ENCODE results near the gene GTPBP1.

The GTPBP1 gene

DNA sequence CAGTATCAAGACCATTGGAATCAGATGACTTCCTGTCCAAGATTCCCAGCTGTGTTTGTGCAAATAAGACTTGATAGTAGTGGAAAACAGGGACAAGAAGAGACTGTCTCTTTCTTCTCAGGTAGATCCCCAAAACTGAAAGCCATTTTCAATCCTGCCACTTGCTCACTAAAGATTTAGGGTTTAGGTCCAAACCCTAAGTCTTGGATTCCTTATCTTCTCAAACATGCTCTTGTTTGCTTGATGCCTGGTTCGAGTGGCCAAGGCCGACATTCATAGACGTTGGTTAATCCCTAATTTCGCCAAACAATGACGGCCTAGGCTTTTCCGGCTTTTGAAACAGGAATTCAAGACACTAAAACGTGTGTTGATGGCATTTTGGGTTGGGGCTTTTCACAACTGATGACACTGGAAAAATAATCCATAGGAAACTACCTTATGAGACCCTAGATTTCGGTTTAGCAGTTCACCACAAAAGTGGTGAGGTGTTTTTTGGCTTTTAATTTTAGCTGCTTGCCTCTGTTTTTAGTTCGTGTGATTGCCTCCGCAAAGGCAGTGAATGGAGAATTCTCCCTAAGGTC is 1.0 kb upstream of the GTPBP1 start:
- DNase-seq = no peak

DNA sequence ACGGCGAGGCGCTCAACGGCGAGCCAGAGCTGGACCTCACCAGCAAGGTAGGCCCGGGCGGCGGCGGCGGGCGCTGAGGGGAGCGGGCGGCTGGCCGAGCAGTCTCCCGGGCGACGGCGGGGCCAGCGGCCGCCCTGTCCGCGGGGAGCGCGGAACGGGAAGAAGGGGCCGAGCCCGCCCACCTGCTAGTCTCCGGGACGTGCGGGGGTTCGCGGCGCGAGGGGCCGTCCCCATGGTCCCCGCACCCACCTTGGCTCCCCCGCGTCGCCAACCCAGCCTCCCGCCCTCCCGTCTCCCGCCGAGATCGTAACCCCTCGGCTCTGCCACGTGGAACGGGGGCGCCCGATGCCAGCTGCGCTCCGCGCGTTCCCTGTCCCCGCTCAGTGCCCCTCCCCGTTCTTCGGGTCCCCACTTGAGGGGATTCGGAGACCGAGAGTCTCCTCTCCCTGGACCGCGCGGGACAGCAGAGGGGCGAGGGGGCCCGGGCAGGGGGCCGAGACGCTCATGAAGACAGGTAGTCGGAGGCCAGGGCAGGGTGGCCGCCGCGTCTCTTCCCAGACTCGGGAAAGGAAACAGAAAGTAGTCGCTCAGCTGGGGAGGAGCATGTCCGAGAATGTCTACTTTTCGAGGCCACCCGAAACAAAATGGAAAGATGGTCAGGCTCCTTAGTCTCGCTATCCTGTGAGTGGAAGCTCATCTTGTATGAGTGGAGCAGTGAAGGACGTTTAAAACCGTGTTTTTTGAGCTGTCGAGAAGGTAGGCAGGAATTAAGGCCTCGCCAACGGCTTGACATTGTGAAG is 557 bp downstream of the GTPBP1 start:
- no peak for DNase-seq

DNA sequence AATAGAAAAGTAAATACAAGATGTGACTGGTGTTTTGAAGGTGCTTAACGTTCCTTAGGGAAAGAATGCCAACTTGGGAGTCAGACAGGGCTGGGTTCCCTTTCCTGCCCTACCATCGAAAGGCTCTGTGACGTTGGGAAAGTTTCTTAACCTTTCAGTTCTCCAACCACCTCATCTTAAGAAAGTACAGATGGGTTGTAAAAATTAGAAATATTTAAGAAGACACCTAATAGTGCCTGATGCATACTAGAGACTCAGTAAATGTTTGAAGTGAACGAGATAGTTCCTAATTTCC is 1.1 kb downstream of the GTPBP1 start:
- DNase-seq = no peak

DNA sequence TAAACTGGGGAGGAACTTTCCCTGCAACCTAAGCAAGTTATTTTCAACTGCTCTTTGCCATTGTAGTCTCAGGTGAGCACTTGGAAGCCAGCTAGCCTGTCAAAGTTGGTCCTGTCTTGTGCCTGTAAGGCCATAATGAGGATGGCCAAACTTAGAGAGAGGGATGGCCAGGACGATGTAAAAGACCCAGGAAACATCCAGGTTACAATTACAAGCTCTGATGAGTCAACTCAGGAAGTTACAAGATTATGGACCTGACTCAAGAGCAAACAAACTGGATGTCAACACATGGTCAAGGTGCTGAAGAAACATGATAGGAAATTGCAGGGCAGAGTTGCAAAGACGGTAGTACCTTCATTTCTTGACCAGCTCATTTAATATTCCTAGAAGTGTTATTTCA is 1.6 kb downstream of the GTPBP1 start:
- no peak for DNase-seq

DNA sequence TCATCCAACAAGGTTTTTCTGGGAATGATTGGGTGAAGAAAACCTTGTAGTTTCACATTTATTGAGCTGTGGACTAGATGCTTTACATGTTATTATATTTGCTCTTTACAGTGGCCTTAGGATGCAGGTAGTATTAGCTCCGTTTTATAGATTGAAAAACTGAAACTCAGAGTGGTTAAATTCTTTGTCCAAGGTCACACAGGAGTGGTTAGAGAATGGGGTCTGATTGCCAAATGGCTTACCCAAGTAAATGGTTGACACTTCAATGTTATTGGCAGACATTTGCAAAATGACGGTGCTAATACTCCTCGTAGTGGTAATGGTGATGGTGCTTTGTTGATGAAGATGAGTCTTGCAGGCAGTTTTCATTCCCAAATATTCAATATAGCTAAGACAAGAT is 2.2 kb downstream of the GTPBP1 start:
- no peak for DNase-seq

DNA sequence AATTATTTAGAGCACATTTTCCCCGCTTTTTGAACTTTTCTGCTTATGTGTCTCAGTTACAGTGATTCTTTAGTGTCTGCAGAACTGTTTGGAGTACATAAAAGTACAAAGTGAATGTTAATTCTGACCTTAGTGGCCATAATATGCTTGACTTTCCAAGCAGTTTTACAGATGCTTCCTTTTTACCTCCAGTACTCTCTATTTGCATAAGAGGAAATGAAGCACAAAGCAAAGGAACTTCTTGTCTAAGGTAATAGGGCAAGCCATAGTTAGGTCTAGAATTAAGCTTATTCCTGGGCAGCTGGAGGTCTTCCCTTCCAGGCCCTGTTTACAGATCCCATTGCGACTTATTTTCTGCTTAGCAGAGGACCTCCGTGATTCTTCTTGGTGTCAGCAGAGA is 3.6 kb downstream of the GTPBP1 start:
- no peak for DNase-seq

DNA sequence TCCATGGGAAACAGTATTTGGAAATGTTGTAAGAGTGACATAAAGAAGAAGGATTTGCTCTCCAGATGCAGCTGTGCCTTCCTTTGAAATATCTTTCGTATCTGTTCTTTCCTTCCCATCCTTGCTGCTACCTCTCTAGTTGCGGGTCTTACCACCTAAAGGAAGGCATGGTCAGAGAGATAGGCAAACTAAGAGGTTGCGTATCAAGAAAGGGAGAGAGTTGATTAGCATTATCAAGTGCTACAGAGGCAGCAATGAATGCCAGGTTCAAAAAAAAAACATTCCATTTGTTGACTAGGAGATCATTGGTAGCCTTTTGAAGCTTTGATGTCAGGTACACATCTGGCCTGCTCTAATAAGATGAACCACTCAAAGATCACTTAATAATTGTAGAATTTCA is 4.6 kb downstream of the GTPBP1 start:
- no peak for DNase-seq

DNA sequence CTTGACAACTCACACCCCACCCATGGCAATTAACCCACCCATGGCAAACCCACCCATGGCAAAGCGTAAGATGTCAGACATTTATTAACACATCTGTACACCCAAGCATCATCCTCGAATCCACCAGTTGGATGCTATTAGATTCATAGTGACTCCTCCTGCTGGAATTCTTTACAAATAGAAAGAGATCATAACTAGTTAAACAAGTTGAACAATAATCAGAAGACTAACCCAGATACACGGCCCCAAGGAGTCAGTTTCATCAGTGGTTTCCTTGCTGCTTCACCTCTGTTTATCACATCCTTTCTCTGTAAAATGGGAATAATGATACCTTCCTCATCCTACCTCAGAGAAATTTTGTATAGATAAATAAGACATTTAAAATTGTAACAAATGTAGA is 5.1 kb downstream of the GTPBP1 start:
- no peak for DNase-seq

DNA sequence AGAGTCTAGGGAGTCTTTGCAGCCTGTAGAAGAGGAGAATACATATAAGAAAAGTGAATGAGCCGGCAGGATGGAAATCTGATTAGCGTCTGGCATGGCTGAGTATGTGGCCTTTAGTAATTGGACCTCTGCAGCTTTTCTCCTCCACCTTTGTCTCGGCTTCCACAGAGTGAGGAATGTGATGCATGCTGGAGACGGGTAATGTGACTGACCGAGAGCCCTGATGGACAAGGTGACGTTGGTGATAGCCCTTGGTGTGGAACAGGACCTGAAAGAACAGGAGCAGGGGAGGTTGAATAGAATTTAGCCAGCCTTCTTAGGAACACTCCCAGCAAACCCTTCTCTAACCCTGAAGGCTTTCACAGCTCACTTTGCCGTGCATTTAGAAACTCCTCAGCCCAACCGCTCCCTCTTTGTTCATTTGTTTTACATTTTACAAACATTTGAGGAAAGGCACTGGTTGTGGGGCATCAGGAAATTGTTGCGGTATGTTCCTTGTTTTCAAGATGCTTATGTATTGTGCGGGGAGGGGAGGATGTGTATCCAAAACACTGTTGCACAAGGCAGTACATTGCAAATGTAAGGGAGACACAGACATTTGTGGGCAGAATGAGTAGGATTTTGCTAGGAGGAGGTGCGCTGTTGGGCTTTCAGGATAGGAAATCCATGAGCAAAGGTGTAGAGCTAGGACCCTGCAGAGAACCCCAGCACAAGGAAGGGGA is 6.9 kb downstream of the GTPBP1 start:
- DNase-seq = no peak

DNA sequence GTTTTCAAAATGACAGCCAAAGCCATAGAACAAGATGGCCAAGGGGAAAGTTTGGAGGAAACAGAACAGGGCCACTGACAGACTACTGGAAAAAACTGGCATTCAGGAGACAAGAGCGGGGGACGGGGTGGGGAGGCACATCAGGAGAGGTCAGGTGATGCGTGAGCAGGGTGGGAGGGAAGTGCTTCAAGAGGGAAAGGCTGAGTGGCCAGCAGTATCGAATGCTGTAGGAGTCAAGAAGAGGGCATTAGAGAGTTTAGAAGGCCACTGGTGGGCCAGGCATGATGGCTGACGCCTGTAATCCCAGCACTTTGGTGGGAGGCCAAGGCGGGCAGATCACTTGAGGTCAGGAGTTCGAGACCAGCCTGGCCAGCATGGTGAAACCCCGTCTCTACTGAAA is 8.2 kb downstream of the GTPBP1 start:
- DNase-seq = no peak

DNA sequence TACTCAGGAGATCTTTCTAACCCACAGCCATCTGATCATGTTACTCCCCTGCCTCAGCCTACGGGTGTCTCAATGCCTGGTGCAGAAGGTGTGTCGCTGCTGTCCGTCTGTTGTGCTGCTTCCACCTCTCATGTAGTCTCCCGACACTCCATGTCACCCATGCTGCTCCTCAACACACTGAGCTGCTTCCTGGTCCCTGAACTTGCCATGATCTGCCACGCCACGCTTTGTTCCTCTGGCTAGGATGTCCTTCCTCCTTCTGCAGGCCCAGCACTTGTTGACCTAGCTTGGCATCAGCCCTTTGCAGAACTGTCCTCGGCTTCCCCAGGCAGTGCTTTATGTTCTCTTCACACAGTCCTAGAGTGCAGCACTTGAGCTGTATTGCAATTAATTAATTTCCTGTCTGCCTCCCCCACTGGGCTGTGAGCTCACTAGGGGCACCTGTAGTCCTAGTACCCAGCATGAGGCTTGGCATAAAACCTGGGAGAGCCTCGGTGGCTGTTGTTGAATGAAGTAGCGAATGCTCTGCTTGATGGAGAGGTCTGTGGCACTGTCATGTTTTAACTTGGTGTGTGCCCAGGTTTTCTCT is 9.5 kb downstream of the GTPBP1 start:
- DNase-seq = no peak

DNA sequence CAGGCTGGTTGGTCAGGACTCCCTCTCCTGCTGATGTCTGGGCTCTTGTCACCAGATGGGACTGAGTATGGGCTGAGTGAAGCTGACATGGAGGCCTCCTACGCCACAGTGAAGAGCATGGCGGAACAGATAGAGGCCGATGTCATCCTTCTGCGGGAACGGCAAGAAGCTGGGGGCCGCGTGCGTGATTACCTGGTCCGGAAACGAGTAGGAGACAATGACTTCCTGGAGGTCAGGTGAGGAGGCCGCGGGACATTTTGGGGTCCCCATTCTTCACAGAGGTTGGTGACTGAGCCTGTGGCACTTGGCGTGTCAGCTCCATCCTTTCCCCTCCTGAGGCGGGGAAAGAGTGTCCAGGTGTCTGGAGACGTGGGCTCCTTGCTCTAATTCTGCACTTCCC is 10.1 kb downstream of the GTPBP1 start:
- DNase-seq = no peak

DNA sequence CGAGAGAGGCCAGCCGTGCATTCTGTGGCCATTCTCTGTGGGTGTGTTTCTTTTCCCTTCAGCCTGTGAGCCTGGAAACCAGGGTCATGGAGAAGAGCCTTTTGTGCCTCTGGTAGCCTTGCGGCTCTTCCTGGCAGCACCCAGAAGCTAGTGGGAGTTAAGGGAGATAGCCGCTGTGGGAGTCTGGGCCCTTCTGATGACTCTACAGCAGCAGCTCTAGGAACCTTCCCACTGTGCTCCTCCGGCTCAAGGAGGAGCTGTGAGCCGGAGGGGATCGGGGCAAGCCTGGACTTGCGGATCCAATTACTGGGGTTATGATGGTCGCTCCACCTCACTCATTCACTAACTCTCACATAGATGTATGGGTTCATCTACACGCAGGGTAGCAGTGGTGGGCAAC is 10.5 kb downstream of the GTPBP1 start:
- no peak for DNase-seq

DNA sequence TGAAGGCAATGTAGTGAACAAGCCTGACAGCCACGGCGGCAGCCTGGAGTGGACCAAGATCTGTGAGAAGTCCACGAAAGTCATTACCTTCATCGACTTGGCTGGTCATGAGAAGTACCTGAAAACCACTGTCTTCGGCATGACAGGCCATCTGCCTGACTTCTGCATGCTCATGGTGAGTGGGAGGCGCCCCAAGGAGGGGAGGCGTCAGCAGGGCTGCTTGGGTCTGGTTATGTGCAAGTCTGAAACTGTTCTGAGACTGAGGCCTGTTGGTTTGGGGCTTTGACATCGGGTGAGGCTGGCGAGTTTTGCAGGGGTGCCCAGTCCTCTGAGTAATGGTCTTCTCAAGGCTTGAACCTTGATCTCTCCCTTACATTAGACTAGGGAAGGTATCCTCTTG is 11.1 kb downstream of the GTPBP1 start:
- DNase-seq = no peak

DNA sequence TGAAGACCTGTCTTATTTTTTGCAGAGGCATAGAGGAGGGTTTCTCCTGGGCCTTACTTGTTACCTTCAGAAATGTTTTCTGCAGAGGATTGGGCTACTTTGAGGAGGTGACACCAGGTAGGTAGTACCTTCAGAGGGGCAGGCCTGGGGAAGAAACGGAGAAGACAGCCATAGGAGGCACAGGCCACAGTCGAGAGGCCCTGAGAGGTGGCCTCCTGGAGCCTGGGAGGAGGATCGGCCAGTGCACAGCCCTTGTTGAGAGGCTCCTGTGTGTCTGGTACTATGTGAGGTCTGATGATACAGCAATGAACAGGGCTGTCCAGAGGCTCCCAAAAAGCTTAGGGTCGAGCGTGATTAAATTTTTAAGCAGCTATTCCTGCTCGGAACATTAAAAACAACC is 11.5 kb downstream of the GTPBP1 start:
- DNase-seq = no peak

DNA sequence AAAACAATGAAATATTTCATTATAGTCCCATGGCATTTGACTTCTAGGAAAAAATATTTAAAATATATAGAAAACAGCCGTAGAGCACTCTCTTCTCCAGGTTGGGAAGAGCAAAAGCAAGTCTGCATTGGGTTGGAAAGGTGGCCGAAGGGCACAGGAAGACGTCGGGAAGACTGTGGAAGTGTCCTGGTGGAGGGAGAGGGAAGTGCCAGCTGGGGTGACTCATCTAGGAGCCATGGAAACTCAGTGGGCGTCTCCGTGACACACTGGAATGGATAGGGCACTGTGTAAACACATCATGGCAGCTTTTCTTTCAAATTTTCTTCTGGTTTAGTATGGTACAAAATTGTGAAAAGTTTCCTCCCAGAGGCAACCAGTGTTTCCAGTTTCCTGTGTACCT is 12.7 kb downstream of the GTPBP1 start:
- DNase-seq = no peak

DNA sequence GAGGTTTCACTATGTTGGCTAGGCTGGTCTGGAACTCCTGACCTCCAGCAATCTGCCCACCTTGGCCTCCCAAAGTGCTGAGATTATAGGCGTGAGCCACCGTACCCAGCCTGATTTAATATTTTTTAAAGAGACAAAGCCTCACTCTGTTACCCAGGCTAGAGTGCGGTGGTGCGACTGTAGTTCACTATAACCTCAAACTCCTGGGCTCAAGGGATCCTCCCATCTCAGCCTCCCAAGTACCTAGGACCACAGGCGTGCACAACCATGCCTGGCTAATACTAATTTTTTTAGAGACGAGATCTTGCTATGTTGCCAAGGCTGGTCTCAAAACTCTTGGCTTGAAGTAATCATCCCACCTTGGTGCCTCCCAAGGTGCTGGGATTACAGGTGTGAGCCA is 13.5 kb downstream of the GTPBP1 start:
- DNase-seq = no peak

DNA sequence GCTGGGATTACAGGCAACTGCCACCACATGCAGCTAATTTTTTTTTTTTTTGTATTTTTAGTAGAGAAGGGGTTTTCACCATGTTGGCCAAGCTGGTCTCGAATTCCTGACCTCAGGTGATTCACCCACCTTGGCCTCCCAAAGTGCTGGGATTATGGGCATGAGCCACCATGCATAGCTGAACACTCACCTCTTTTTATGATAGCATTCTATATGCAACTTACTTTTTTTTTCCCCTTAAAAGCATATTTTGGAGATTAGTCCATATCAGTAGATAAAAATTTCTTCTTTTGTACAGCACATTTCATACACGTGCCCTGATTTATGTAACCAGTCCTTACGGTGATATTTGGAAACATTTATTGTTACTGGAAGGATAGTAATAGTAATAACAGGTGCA is 14.6 kb downstream of the GTPBP1 start:
- no peak for DNase-seq

DNA sequence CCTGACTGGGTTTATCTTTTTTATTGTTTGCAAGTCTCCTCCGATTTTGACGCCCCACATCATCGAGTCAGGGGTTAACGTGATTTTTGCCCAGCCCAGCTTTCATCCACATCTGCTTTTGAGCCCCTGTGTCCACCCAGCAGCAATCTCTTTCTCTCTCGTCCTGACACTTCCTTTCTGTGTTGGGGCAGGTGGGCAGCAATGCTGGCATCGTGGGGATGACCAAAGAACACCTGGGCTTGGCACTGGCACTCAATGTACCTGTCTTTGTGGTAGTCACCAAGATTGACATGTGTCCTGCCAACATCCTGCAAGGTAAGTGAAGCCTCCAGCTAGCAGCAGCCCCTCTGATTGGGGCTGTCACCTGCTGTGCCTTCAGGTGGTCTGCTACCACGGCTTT is 15.8 kb downstream of the GTPBP1 start:
- DNase-seq = no peak

DNA sequence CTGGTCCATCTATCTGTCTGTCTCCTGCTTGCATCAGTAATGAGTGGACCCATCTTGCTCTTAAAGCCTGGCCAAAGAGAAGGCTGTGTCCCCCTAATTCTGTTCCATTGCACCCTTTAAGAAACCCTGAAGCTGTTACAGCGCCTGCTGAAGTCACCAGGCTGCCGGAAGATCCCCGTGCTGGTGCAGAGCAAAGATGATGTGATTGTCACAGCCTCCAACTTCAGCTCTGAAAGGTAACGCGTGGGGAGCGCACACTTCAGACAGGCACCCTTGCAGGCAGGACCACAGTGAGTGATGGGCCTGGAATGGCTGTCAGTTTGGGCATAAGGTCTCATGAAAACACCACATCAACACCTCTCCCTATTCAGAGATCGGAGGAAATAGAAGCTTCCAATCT is 18.4 kb downstream of the GTPBP1 start:
- no peak for DNase-seq

DNA sequence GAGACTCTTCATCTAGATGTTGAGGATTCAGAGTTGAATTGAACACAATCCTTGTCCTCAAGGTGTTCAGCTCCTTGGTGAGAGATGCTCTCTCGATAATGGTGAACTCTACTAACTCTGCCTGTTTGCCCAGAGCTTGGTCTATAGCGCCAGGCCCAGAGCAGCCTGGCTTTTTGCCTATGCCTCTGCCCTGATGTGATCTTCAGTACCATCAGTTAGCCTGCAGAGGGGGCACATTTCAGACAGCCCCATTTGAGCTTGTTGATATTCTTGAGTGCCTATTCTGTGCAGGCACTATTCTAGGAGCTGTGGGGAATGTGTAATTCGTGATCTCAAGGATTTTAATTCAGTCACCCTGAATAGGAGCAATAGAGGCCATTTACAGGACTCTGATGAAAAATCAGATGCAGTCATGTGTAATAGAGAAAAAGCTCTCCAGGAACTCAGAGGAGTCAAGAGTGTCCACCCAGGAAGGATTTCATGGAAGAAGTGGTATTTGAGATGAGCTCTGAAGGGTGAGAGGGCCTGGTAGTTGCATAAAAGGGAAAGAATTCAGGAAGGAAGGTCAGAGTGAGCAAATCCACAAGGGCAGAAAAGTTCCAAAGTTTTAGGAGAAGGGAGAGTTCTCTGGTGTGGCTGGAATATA is 19.3 kb downstream of the GTPBP1 start:
- DNase-seq = no peak

DNA sequence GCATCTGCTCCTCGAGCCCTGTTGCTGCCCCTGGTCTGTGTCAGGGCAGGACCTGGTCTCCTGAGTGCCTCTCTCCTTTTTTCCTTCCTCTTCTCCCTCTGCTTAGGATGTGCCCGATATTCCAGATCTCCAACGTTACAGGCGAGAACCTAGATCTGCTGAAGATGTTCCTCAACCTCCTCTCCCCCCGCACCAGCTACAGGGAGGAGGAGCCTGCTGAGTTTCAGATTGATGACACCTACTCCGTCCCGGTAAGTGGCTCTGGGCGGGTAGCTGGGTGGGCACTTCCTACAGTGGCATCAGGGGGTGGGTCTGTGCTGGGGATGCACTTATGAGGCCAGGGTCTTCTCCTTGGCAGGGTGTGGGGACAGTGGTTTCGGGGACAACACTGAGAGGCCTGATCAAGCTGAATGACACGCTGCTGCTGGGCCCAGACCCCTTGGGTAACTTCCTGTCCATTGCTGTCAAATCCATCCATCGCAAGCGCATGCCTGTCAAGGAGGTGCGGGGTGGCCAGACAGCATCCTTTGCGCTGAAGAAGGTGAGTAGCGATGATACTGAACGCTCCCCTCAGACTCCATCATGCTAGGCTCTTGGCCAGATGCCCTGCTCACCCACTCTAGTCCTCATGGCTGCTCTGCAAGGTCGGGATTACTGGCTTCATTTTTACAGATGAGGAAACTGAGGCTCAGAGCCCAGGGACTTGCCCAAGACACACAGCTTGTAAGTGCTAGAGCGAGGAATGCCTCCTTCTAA is 20.3 kb downstream of the GTPBP1 start:
- DNase-seq = no peak

DNA sequence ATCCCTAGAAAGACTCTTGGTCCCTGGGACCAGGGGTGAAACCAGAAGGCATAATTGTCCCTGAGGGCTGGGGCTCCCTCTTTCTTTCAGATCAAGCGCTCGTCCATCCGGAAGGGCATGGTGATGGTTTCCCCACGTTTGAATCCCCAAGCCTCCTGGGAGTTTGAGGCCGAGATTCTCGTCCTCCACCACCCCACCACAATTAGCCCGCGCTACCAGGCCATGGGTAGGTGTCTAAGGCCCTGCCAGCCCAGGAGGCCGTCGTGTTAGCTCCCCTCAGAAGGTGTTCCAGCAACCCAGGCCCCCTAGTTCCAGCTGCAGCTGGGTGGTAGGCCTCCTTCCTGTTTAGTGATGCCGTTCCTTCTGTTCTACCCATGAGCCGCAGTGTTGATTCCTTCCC is 21.4 kb downstream of the GTPBP1 start:
- DNase-seq = no peak
